Smooth muscle cell (in vitro differentiated cells): ENCODE measurements around the gene KCND2. TPM values are rescaled to one million over a fixed set of nuclear protein-coding genes. Genes with fewer than 3 reads are reported as not detected.
A peak's percentile ranks its signal among the peaks of the same experiment; 100 is the strongest.

ENCODE experiments used
- DNase-seq: peaks from one replicate; lab custom pipeline; 2025; ENCODE audit not compliant: unreplicated experiment; lab: John Stamatoyannopoulos, UW
- H2AFZ ChIP-seq: fragments of 200-600 bp; sonication (generic); 2 replicates; pipeline ENCODE4 v1.6.0; 2016; ENCODE audit warnings: antibody characterized with exemption, low read depth, mild to moderate bottlenecking
- H3F3A ChIP-seq: fragments of 200-600 bp; sonication (generic); 2 replicates; pipeline ENCODE4 v1.6.0; 2017; ENCODE audit warnings: antibody characterized with exemption, low read depth
- H3K27ac ChIP-seq: fragments of 200-600 bp; sonication (generic); 2 replicates; pipeline ENCODE4 v1.5.1; 2016; ENCODE audit warnings: low read depth, mild to moderate bottlenecking
- H3K27me3 ChIP-seq: fragments of 200-600 bp; sonication (generic); 2 replicates; pipeline ENCODE4 v1.6.1; 2016; ENCODE audit warnings: low read depth, mild to moderate bottlenecking
- H3K36me3 ChIP-seq: fragments of 200-600 bp; sonication (generic); 2 replicates; pipeline ENCODE4 v1.5.1; 2016; ENCODE audit warnings: low read depth
- H3K4me1 ChIP-seq: fragments of 200-600 bp; sonication (generic); 2 replicates; pipeline ENCODE4 v1.5.1; 2016; ENCODE audit warnings: low read depth
- H3K4me2 ChIP-seq: fragments of 200-600 bp; sonication (generic); 2 replicates; pipeline ENCODE4 v1.6.0; 2016; ENCODE audit warnings: mild to moderate bottlenecking
- H3K4me3 ChIP-seq: fragments of 200-600 bp; sonication (generic); 2 replicates; pipeline ENCODE4 v1.5.1; 2016; ENCODE audit warnings: mild to moderate bottlenecking
- H3K79me2 ChIP-seq: fragments of 200-600 bp; sonication (generic); 2 replicates; pipeline ENCODE4 v1.6.0; 2016; ENCODE audit warnings: low read depth, mild to moderate bottlenecking
- H3K9ac ChIP-seq: fragments of 200-600 bp; sonication (generic); 2 replicates; pipeline ENCODE4 v1.6.0; 2016; ENCODE audit warnings: low read depth
- H3K9me3 ChIP-seq: fragments of 200-600 bp; sonication (generic); replicated peaks from 2 replicates; pipeline ENCODE4 v1.5.1; 2016; ENCODE audit warnings: low read depth
- H4K20me1 ChIP-seq: fragments of 200-600 bp; sonication (generic); 2 replicates; pipeline ENCODE4 v1.6.0; 2016; ENCODE audit warnings: low read depth
- CTCF ChIP-seq: fragments of 200-600 bp; sonication (generic); IDR thresholded peaks from 2 replicates; pipeline ENCODE4 v1.5.1; 2017; ENCODE audit warnings: borderline replicate concordance, mild to moderate bottlenecking, antibody characterized with exemption; ENCODE audit not compliant: insufficient read depth, poor library complexity, severe bottlenecking
- WGBS: methylation state at CpG from one replicate; pipeline ENCODE4 v1.1.7; 2016; ENCODE audit warnings: low lambda C conversion rate; 5-methylcytosine and 5-hydroxymethylcytosine counted together
- polyA plus RNA-seq: library from polyadenylated mRNA; unstranded; fragments of >200 nt; fragmentation: Nextera tagmentation; extraction: Ambion mirVana; gene quantifications from 2 replicates; pipeline ENCODE4 v1.2.1, GENCODE V29; 2016
- total RNA-seq: library from RNA; depleted of rRNA; stranded (reverse); fragments of >200 nt; gene quantifications from 2 replicates; pipeline ENCODE4 v1.2.3, GENCODE V29; 2014

Gene KCND2
- total and polyA plus RNA-seq, 2 experiments from 2014 or later = 1.6 to 2.9 TPM

GRCh38 chr7:120725376-120726039 is 452.5 kb downstream of the KCND2 start:
- Histone ChIP-seq H3K4me2 (peak overlapping the region; percentile 77), H3K4me3 (peak overlapping the region; percentile 24)
- 42% methylated on average over 10 of the region's 10 CpGs for WGBS

GRCh38 chr7:120729245-120729644 is 456.3 kb downstream of the KCND2 start:
- Histone ChIP-seq H3K4me3 (no peak overlapping the region), H3K79me2 (no peaks in the 10 kb centered on the region), H3K4me2 (no peak overlapping the region), H3K27me3 (no peaks in the 10 kb centered on the region), H3F3A (no peaks in the 10 kb centered on the region), H2AFZ (peak overlapping the region; percentile 14), H3K36me3 (no peaks in the 10 kb centered on the region), H3K4me1 (peaks cover 15% of the 10 kb centered on the region), H4K20me1 (no peaks in the 10 kb centered on the region), H3K9ac (no peak overlapping the region), H3K9me3 (no peaks in the 10 kb centered on the region), H3K27ac (no peak overlapping the region)
- 50% methylated on average over 1 of the region's 1 CpG for WGBS
- no peak for DNase-seq
- TF ChIP-seq CTCF = no peak

More at GRCh38 chr7:120725376-120726039, 452.5 kb downstream of the KCND2 start:
- H4K20me1 ChIP-seq = no peaks in the 10 kb centered on the region
- no peaks in the 10 kb centered on the region for H3F3A ChIP-seq
- no peak for DNase-seq
- no peaks in the 10 kb centered on the region for H3K79me2 ChIP-seq
- no peak overlapping the region for H3K27ac ChIP-seq
- no peaks in the 10 kb centered on the region for H3K27me3 ChIP-seq
- H3K9ac ChIP-seq = no peak overlapping the region
- TF ChIP-seq CTCF = peak; percentile 67
- H3K36me3 ChIP-seq = no peaks in the 10 kb centered on the region
- peaks cover 18% of the 10 kb centered on the region for H3K4me1 ChIP-seq
- peak overlapping the region; percentile 84 for H2AFZ ChIP-seq
- H3K9me3 ChIP-seq = no peaks in the 10 kb centered on the region

GRCh38 chr7:120731271-120731670 is 458.3 kb downstream of the KCND2 start:
- no peak for DNase-seq
- no peak overlapping the region for H3K27ac ChIP-seq
- H3K9ac ChIP-seq = no peak overlapping the region
- no peak overlapping the region for H3K4me3 ChIP-seq
- H3K27me3 ChIP-seq = no peaks in the 10 kb centered on the region
- no peak overlapping the region for H3K4me2 ChIP-seq
- peaks cover 6% of the 10 kb centered on the region for H3K4me1 ChIP-seq
- no peak for TF ChIP-seq CTCF
- no peaks in the 10 kb centered on the region for H3F3A ChIP-seq
- H3K36me3 ChIP-seq = no peaks in the 10 kb centered on the region
- no peaks in the 10 kb centered on the region for H4K20me1 ChIP-seq
- no peak overlapping the region for H2AFZ ChIP-seq
- H3K79me2 ChIP-seq = no peaks in the 10 kb centered on the region
- no peaks in the 10 kb centered on the region for H3K9me3 ChIP-seq

GRCh38 chr7:120732256-120732655 is 459.3 kb downstream of the KCND2 start:
- Histone ChIP-seq H4K20me1 (no peaks in the 10 kb centered on the region), H3K27ac (no peak overlapping the region), H3K4me1 (peaks cover 6% of the 10 kb centered on the region), H3K4me2 (no peak overlapping the region), H3K79me2 (no peaks in the 10 kb centered on the region), H3K36me3 (no peaks in the 10 kb centered on the region), H3K27me3 (no peaks in the 10 kb centered on the region), H3F3A (no peaks in the 10 kb centered on the region), H2AFZ (no peak overlapping the region), H3K9me3 (no peaks in the 10 kb centered on the region), H3K4me3 (no peak overlapping the region), H3K9ac (no peak overlapping the region)
- no peak for TF ChIP-seq CTCF
- no peak for DNase-seq
